Inflammatory macrophage (primary cell): ENCODE results near the gene LZTR1.

Experiments
- DNase-seq, 2 donors: peaks; one replicate each; pipeline ENCODE4 v3.0.0-alpha.2; 2020 to 2022

Gene LZTR1

DNA sequence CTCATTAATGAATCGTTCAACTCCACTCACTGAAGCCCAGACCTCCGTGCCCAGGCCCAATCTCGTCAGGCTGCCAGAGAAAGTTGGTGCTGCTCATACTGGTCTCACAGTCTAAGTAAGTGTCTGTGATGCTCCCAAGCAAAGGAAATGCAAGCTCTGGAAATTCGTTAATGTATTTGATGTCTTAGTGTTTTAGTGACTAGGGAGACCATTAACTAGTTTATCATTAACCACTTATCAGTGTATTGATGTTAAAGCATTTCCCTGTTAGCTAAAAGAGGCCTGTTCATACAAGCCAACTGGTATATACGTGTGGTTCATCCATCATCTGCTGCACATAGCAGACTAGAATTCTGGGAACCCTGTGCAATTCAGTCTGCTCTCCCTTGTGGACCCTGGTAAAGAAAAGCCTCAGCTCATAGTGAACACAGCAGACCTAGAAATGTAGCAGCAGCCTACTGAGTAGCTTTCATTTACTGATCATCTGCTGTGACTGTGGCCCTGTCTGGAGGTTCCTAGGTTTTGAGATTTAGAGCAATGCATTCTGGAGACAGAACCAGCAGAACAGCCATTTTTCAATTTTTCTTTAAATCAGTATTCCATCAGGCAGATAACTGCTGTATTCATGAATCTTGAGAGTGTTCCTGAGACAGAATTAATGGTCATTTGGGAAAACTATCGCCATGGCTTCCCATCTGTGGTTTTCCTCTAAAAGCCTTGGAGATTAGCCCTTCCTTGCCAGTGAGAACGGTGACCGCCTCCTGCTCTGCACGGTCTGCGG is 30.8 kb upstream of the LZTR1 start:
- no peak for DNase-seq

DNA sequence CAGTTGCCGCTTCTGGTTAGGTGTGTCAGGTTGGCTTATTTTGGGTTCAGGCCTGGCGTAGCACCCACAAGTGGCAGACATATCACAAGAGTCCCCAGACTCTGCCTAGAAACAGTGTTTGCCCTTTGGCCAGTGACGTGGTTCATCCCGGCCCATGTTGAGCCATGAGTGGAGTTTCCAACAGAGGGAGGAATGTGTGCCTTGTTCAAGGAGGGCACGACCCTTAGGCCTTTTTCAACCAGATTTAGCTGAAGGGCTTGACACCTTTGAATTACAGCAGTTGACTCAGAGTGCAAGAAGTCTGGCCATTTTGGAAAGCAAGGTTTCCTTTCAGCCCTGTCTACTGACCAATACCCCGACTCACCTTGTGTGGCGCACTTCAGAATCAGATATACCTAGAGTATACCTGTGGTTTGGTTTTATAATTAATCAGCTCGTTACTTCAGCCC is 30.1 kb upstream of the LZTR1 start:
- DNase-seq, result no peak

DNA sequence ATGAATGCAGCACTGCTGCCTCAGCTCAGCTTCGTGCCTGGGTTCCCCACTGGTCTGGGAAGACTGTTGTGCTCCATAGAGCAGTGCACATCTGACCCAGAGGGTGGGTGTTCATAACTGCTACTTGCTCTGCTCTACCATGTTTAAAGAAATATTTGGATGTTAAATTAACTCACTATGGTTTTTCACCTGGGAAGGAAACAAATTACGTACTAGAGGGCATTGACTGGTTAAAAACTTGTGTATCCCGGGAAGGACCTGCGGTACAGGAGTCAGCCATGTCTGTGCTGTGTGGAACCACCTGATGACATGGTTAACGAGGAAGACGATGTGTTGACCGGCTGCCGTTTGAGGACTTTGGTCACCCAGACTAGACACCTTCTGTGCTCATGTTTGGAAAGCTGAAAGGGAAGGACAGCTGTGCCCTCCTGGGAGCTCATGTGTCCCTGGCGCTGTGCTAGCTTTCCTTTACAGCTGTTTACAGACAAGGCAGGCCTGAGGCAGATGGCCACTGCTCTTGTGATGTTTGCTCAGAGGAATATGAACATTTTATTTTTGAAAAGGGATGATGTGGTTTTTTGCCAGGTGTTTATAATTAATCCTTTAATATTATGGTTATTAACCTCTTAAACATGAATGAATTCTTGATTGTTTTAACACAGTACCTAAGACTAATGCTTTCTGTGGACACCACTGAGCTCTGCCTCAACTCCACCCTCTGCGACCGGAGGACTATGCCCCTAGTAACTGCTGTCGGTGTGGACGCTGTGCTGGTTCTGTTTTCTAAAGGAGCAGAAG is 29.4 kb upstream of the LZTR1 start:
- no peak for DNase-seq

DNA sequence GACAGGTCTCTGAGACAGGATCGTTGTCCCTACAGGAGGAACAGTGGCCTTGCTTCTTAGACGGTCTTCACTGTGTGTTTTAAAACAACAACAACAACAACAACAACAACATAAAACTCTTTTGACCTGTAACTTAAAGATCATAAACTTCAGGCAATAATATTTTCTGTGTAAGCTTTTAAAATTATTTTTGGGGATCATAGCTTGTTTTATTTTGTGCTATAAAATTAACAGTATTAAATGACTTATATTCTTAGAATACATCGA is 28.8 kb upstream of the LZTR1 start:
- no peak for DNase-seq

DNA sequence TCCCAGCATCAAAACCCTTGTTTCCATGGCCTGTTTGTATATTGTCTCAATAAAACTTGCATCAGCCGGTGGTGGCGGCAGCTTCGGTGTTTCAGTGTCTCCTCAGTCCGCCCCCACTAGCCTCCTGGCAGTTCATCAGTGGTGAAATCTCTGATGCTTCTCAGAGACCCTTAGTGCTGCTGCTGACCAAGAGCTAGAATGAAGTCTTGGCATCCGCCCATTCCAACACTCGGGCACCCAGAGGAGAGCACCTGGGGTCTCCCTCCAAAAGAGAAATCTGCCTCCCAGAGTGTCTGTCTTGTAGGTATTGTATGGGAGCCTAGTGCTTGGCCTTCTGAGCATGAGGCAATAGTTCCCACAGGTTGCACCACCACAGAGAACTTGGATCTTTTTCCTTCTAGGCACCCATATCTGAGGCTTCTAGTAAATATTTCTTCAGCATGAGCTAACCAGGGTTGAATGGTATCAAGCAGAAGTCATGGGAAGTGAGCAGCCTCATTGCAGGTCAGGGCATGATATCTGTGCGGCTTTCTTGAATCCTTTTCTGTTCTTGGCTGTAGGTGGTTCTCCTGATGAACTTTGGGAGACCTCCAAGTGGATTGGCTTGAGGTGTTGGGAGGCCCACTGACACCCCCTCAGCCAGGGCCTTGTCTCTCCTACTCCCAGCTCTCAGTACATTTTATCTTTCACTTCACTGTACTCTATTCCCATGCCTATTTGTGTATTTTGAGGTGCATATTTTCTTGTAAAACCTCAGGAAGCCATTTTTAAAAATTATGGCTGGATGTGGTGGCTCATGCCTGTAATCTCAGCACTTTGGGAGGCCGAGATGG is 28.2 kb upstream of the LZTR1 start:
- peak; percentile 48 to 56 for DNase-seq

DNA sequence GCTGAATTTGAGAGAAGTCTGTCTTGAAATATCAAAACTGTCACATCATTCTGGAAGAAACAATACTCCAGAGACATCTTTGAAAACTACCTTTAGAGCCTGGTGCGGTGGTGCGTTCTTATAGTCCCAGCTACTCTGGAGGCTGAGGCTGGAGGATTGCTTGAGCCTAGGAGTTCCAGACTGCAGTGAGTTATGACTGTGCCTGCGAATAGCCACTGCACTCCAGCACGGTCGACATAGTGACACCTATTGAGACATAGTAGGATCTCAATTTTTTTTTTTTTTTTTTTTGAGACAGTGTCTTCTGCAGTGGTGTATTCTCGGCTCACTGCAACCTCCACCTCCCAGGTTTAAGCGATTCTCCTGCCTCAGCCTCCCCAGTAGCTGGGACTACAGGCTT is 26.5 kb upstream of the LZTR1 start:
- DNase-seq, result no peak

DNA sequence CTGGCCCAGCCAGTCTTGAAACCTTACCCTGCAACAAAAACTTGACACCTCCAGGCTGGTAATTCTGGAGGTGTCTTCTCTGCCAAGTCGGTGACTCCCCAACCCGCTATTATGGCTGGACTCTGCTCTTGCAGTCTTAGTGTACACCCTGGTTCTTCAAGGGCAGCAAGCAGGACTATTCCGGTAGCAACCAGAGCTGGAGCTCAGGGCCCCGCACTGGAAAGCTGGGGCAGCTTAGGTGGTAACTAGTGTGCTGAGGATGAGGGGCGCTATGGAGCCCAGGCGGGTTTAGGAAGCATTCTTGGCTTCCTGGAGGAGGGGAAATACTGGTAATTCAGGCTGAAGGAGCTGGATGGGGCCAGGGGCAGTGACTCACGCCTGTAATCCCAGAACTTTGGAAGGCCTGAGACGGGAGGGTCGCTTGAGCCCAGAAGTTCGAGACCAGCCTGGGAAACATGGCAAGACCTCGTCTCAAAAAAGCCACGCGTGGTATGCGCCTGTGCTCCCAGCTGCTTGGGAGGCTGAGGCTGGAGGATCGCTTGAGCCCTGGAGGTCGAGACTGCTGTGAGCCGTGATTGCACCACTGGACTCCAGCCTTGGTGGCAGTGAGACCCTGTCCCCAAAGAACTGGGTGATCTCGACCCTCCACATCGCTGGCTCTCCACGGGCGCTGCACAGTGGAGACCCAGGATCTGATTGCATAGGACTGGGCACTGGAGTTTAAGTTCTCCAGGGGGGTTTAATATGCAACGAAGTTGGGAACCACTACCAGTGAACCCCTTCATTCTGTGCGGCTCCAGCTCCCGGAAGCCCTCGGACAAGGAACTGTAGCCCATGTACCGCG is 25.6 kb upstream of the LZTR1 start:
- no peak for DNase-seq

DNA sequence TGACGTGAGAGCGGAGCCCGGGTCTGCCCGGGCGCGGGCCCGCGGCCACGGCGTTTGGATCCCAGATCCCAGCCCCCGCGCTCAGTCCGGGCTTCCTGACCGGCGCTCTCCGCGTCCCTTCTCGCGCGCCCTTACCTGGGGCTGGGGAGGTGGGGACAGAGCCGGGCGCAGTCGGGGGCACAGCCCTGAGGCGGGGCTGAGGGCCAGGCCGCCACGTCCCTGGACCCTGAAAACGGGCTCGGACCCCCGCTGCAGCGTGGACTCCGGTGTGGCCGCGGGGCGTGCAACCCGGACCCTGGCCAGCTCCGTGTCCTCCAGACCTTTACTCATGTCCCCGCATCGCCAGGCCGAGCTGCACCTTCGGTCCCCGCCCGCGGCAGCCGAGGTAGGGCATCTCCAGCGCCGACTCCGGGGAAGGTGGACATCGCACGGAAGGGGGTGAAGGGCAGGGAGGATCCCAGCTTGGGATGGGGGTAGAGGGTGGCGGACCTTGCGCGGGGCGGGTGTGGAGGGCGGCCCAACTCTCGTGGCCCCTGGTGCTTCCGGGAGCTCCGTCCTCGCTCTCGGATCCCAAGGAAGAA is 24.9 kb upstream of the LZTR1 start:
- peak; percentile 37 to 55 for DNase-seq

DNA sequence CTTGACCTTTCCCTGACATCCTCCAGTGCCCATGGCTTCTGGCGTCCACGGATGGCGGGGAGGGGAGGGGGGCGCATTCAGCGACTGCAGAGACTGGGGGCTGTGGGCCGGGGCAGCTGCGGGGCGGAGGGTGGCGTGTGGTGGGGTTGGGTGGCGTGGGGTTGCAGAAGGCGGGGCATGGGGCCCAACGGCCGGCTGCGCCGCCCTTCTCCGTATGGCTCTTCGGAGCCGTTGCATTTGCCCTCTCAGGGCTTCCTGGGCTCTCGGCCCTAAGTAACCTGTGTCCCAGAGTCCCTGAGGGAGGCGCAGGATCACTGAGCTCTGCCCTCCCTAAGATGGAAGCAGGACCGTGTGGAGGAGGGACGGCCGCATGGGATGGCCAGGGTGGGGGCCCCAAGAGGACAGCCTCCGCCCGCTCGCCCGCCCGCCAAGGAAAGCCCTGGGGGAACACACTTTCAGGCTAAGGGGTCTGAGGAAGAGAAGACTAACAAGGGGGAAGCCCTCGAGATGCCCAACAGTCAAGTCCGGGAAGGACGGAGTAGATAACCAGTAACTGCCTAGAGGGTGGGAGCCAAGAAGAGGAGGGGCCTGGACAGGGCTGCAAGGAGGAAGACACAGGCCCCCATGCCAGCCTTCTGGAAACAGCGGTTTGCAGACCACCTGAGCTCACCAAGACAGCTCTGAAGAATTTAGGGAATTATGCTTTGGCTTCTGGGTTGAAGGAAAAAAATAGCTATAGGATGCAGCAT is 24.2 kb upstream of the LZTR1 start:
- peak; percentile 40 to 66 for DNase-seq

DNA sequence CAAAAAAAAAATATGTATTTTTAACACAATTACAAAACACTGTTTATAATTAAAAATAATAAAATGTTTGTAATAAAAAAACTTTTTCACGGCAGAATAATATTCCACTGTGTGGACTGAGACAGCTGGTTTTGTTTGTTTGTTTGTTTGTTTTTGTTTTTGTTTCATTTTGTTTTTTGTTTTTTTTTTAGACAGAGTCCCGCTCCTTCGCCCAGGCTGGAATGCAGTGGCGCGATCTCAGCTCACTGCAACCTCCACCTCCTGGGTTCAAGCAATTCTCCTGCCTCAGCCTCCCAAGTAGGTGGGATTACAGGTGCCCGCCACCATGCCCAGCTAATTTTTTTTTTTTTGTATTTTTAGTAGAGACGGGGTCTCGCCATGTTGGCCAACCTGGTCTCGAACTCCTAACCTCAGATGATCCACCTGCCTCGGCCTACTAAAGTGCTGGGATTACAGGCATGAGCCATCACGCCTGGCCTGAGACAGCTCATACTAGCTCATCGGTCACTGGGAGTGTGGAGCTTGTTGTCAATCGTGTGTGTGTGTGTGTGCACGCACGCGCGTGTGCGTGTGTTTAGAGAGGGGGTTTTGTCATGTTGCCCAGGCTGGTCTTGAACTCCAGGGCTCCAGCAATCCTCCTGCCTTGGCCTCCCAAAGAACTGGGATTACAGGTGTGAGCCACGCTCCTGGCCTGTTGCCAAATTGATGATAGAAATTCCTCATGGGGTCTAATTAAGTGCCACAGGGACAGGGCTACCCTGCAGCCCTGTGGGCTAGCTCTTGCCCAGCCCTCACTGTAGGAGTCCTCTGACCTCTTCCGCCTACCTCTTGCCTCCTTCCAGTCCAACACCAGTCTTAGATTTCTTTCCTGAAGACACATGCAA is 22.3 kb upstream of the LZTR1 start:
- no peak for DNase-seq

DNA sequence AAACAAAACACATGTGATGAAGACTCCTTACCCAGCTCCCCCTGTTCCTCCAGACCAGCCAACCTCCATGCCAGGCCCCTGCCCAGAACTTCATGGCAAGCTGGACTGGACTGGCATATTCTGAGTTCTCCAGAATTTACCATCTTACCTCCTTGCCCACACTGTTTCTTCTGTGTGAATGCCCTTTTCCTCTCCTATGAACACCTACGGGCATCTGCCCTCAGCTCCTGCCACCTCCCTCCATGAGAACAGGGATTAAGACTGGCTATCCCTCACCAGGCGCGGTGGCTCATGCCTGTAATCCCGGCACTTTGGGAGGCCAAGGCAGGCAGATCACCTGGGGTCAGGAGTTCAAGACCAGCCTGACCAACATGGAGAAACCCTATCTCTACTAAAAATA is 21.5 kb upstream of the LZTR1 start:
- no peak for DNase-seq

DNA sequence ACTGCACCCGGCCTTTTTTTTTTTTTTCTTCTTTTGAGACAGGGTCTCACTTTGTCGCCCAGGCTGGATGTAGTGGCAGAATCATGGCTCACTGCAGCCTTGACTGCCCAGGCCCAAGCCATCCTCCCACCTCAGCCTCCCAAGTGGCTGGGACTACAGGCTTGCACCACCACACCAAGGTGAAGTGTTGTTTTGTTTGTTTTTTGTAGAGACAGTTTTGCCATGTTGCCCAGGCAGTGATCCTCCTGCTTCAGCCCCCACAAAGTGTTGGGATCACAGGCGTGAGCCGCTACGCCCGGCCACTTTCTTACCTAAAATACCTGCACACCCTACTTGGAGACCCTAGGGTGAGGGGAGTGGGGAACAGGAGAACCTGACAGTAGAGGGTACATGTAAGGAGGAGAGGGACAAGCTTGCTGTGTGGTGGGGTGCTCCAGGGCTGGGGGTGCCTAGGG is 19.6 kb upstream of the LZTR1 start:
- no peak for DNase-seq

DNA sequence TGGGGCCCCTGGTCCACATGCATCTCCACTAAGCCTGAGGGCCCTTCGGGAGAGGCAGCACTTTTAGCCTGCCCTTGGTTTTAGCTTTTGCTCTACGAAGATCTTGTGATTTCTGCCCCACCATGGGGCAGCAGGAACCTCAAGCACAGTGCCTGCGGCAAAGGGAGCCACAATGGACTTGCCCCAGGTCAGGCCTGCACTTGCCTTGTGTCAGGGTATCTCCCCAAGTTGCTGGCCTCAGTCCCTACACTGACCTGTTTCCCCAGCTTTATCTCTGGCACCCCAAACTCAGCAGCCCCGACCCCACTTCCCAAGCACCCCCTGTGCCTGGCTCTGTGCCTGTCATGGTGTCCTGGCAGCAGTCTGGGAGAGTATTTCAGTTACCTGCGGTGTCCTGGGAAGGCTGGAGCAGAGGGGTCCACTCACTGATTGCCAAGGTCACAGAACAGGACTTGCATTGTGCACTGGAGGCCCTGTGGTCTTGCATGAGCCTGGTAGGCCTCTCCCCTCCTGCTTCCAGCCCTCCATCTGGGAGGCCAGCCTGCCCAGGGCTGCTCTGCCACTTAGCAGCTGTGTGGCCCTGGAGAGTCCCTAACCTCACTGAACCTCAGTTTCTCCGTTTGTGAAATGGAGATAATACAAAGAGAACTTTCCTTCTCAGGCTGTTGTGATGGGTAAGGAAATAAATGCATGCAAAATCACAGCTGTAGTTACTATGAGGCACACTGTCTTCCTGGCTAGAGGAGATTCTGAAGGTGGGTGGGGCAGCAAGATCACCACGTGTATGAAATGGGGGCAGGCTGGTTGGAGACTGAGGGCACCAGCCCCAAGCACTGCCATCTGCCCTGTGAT is 18.7 kb upstream of the LZTR1 start:
- DNase-seq, result no peak

DNA sequence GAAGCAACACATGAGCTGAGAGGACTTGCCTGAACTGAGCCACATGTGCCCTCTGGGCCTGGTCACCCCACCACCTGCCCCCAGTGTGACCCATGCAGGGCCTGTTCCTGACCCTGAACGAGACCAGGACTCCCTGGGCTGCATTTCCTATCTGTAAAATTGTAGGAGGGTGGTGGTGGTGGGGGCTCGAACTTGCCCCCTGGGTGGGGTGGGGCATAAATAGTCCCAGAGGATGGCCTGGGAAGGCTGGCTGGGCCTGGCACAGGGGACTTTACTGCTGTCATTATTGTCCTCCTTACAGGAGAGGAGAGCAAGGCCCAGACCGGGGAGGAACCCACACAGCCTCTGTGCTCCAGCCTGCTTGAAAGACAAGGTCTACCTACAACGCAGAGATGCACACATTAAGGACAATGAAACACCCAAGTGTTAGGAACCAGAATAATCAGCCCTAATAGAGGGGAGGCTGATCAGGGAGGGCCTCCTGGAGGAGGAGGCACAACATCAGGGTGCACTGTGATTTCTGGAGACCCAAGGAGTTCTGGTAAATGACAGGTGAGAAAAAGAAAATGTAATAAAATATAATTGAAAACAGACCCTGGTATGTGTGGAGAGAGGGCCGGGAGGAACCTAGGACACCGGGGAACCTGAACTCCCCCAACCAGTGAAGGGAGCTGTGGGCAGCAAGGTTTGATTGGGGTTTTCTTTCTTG is 17.9 kb upstream of the LZTR1 start:
- no peak for DNase-seq

DNA sequence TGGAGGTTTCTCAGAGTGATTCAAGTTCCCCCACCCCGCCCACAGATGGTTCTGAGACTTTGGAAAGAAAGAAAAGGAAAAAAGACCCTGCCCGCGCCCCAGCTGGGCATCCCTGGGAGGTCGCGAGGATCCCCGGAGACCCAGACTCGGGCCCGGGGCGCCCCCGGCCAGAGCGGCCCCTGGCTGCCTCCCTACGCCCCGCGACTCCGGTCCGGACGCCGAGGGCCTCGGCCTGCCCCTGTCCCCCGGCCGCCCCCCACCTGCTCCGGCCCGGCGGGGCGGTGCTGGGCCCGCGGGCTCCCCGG is 17.3 kb upstream of the LZTR1 start:
- DNase-seq, result no peak

DNA sequence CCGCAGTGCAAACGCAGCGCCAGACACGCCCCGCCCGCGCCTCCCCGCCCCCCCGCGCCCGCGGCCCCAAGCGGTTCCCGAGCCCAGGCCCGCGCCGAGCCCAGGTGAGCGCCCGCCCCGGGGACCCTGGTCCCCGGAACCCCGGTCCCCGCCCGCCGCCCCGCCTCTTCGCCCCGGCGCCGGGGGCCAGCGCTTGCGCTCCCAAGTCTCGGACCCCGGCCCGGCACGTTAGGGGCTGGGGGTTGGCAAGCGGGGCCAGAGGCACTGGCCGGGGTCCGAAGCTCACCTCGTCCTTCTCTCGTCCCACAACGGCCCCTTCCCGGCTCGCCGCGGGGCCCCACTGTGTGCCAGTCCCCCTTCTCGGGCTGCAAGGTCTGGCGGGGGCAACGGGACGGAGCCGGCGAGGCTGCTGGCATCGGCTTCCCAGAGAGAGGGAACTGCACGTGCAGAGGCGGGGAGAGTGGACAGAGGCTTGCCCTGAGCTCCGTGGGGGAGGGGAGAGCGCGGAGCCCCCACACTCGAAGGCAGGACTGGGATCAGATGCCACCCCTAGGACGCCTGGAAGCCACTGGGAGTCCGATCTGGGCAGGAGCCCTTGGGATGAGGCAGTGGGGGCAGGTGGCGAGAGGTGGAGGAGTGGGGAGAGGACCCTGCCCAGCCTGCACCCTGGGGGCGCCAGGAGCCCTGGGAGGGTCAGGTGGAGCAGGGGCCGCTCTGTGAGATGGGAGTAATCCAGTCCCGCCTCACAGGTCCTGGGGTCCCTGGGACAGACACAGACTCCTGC is 16.8 kb upstream of the LZTR1 start:
- DNase-seq, result no peak

DNA sequence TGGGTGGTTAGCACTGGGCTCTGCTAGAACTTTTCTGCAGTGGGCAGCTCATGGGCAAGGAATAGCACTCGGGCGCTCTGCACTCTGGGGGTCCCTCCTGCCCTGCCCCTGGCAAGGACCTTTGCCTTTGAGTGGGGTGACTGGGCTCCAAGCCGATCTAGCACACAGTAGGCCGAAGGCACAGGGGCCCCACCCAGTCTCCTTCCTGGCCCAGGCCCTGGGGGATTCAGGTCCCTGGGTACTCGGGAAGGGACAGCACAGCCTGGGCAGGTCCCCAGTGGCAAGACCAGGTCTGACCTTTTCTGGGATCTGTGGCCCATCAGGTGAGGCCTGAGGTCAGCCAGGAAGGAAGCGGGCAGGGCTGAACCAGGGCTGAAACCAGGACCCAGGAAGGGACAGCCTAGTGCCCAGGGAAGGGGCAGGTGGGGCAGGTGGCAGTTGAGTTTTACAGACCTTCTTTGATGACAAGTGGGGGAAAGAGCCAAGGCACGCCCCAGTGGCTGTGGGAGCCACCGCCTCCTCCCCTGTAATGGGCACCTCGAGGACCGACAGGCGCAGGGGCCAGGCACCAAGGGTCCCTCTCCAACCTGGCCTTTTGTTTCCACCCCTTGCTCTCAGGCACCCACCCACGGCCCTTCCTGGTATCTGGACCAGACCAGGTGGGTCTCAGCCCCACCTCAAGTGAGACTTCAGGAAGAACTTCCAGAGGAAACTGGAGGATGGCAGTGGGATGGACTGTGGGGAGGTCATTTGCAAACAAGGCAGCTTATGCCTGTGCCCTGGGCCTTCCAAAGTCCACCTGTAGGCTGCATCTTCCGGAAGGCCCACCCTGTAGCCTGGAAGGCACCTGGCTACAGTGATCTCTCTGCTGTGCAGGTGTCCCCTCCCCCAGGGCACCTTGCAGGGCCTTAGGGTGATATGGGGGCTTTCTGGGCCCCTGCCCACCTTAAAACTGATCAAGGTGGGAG is 15.9 kb upstream of the LZTR1 start:
- no peak for DNase-seq
